Measurements from ENCODE around the gene ATP6V0A1.

DNA sequence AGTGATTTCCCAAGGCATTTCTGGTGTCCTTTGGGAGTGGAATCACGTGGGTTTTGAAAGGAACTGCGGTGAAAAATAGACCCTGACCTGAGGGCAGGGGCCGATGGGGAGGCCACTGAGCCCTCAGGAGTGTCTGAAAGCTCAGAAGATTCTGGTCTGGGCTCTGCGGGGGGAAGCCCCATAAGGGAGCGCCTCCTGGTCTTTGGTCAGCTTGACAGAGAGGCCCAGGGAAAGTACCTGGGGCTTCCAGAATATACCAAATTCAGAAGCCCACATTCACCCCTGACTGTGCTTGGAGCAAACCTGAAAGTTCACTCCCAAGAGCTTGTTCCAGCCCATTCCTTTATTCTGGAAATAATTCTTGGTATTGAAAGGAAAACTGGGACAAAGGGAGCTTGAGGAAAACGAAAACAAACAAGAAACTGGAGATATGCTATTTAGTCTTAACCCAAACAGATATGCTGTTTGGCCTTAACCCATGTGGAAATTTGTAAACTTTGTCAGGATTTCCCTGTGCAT, 54.1 kb downstream of the ATP6V0A1 start:
- TF ChIP-seq, protein P1, sequence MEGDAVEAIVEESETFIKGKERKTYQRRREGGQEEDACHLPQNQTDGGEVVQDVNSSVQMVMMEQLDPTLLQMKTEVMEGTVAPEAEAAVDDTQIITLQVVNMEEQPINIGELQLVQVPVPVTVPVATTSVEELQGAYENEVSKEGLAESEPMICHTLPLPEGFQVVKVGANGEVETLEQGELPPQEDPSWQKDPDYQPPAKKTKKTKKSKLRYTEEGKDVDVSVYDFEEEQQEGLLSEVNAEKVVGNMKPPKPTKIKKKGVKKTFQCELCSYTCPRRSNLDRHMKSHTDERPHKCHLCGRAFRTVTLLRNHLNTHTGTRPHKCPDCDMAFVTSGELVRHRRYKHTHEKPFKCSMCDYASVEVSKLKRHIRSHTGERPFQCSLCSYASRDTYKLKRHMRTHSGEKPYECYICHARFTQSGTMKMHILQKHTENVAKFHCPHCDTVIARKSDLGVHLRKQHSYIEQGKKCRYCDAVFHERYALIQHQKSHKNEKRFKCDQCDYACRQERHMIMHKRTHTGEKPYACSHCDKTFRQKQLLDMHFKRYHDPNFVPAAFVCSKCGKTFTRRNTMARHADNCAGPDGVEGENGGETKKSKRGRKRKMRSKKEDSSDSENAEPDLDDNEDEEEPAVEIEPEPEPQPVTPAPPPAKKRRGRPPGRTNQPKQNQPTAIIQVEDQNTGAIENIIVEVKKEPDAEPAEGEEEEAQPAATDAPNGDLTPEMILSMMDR (IDR thresholded peaks at IDR 0.05 in 8 of 11, conservative IDR thresholded peaks at IDR 0.05 in 3 of 11): no peak
- TF ChIP-seq POLR2A (IDR thresholded peaks at IDR 0.05): no peak
- no peak for TF ChIP-seq POLR2AphosphoS5 (IDR thresholded peaks at IDR 0.05)

All from spleen (tissue), 7 donors.